ENCODE results near the gene EEIG1.

- TF ChIP-seq SIN3A (IDR thresholded peaks at IDR 0.05; ENCODE audit: borderline replicate concordance, insufficient read depth, low read length) = no peak
- no peak for TF ChIP-seq TAF1 (IDR thresholded peaks at IDR 0.05; ENCODE audit: borderline replicate concordance, insufficient read depth, low read length)
- TF ChIP-seq POLR2AphosphoS5 (IDR thresholded peaks at IDR 0.05; ENCODE audit: low read depth, low read length) = no peak
These were observed 1.8 kb downstream of the EEIG1 start for GRCh38 chr9:127979015-127979332.
